Trophoblast cell (in vitro differentiated cells and primary cell): ENCODE results near the gene DND1.

Source experiments
- DNase-seq, 2 donors: peaks; one replicate each; pipeline ENCODE4 v3.0.0-alpha.2; 2016
- H2AFZ ChIP-seq: 2 replicates; pipeline ENCODE4 v1.6.1; 2013; ENCODE audit warnings: low read length, moderate library complexity, mild to moderate bottlenecking; ENCODE audit not compliant: insufficient read depth, poor library complexity
- H2AK5ac ChIP-seq: 2 replicates; pipeline ENCODE4 v1.6.1; 2013; ENCODE audit warnings: mild to moderate bottlenecking, low read length
- H2BK120ac ChIP-seq: 2 replicates; pipeline ENCODE4 v1.6.1; 2013; ENCODE audit warnings: low read length, mild to moderate bottlenecking, moderate library complexity; ENCODE audit not compliant: insufficient read depth, poor library complexity
- H2BK12ac ChIP-seq: 2 replicates; pipeline ENCODE4 v1.6.1; 2013; ENCODE audit warnings: mild to moderate bottlenecking, low read length, moderate library complexity
- H2BK5ac ChIP-seq: 2 replicates; pipeline ENCODE4 v1.6.1; 2013; ENCODE audit warnings: low read length, low read depth, moderate library complexity, mild to moderate bottlenecking; ENCODE audit not compliant: poor library complexity
- H3K14ac ChIP-seq: 2 replicates; pipeline ENCODE4 v1.6.1; 2013; ENCODE audit warnings: mild to moderate bottlenecking, low read length
- H3K18ac ChIP-seq: 2 replicates; pipeline ENCODE4 v1.6.1; 2013; ENCODE audit warnings: mild to moderate bottlenecking, low read length
- H3K23ac ChIP-seq: 2 replicates; pipeline ENCODE4 v1.6.1; 2013; ENCODE audit warnings: low read length
- H3K27ac ChIP-seq: 2 replicates; pipeline ENCODE4 v1.5.1; 2013; ENCODE audit warnings: low read depth, mild to moderate bottlenecking, inconsistent platforms, low read length, moderate library complexity
- H3K27me3 ChIP-seq: 2 replicates; pipeline ENCODE4 v1.6.1; 2013; ENCODE audit warnings: inconsistent platforms, mild to moderate bottlenecking, low read length, moderate library complexity; ENCODE audit not compliant: insufficient read depth
- H3K36me3 ChIP-seq, 2 experiments: 1 replicate in 1 of 2; 2 replicates in 1 of 2; pipeline ENCODE4 v1.6.1; 2013; ENCODE audit warnings: low read length in 2 of 2, mild to moderate bottlenecking in 2 of 2, moderate library complexity in 1 of 2; ENCODE audit not compliant: insufficient read depth in 2 of 2, control insufficient read depth in 1 of 2
- H3K4ac ChIP-seq: 2 replicates; pipeline ENCODE4 v1.6.1; 2013; ENCODE audit warnings: low read depth, mild to moderate bottlenecking, low read length, moderate library complexity
- H3K4me1 ChIP-seq, 2 experiments: 1 replicate in 1 of 2; 2 replicates in 1 of 2; pipeline ENCODE4 v1.6.1; 2013; ENCODE audit warnings: low read length in 2 of 2, mild to moderate bottlenecking in 2 of 2, moderate library complexity in 1 of 2; ENCODE audit not compliant: insufficient read depth in 2 of 2, control insufficient read depth in 1 of 2
- H3K4me2 ChIP-seq: 2 replicates; pipeline ENCODE4 v1.6.1; 2013; ENCODE audit warnings: inconsistent platforms, mild to moderate bottlenecking, low read length, moderate library complexity
- H3K4me3 ChIP-seq: 2 replicates; pipeline ENCODE4 v1.5.1; 2013; ENCODE audit warnings: mild to moderate bottlenecking, low read depth, low read length, inconsistent platforms
- H3K79me1 ChIP-seq: one replicate; pipeline ENCODE4 v1.6.1; 2013; ENCODE audit warnings: low read length
- H3K79me2 ChIP-seq: 2 replicates; pipeline ENCODE4 v1.6.1; 2013; ENCODE audit warnings: low read length, mild to moderate bottlenecking; ENCODE audit not compliant: control insufficient read depth, insufficient read depth, poor library complexity
- H3K9ac ChIP-seq: 2 replicates; pipeline ENCODE4 v1.6.1; 2013; ENCODE audit warnings: mild to moderate bottlenecking, low read length
- H3K9me3 ChIP-seq: 2 replicates; pipeline ENCODE4 v1.6.1; 2013; ENCODE audit warnings: low read depth, mild to moderate bottlenecking, control low read depth, inconsistent platforms, low read length; ENCODE audit not compliant: insufficient read depth
- H4K12ac ChIP-seq: 2 replicates; pipeline ENCODE4 v1.6.1; 2013; ENCODE audit warnings: low read depth, mild to moderate bottlenecking, low read length, moderate library complexity
- H4K8ac ChIP-seq: 2 replicates; pipeline ENCODE4 v1.6.1; 2013; ENCODE audit warnings: low read depth, mild to moderate bottlenecking, low read length, moderate library complexity
- H4K91ac ChIP-seq: one replicate; pipeline ENCODE4 v1.6.1; 2013; ENCODE audit warnings: low read depth, mild to moderate bottlenecking, low read length, moderate library complexity
- WGBS: extraction: QIAGEN DNeasy Blood & Tissue Kit; methylation state at CpG from one replicate; pipeline ENCODE4 v1.1.7; 2013; ENCODE audit warnings: missing lambda C conversion rate; ENCODE audit not compliant: insufficient read length, insufficient coverage; ENCODE audit errors: extremely low coverage; 5-methylcytosine and 5-hydroxymethylcytosine counted together

The DND1 gene

DNA sequence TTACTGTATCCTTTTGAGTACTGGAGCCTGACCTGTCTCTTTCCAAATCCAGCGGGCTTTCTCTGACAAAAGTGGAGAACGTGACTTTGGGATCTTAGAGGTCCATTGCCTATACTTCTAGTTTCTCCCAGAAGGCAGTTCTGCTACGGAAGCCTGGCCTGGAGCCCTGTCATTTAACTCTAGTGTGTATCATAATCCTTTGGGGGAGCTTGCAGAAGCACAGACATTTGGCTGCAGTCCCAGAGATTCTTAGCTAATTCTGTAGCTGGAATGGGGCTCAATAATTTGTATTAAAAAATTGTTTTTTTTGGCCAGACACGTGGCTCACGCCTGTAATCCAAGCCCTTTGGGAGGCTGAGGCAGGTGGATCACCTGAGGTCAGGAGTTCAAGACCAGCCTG is 20.9 kb upstream of the DND1 start:
- H3K14ac ChIP-seq = no peak overlapping the region
- H3K27me3 ChIP-seq = no peaks in the 10 kb centered on the region
- H3K79me2 ChIP-seq = peaks cover 10% of the 10 kb centered on the region
- no peak overlapping the region for H3K4me2 ChIP-seq
- no peak for DNase-seq
- no peak overlapping the region for H4K12ac ChIP-seq
- no peak overlapping the region for H4K8ac ChIP-seq
- H3K9ac ChIP-seq = no peak overlapping the region
- WGBS = no CpG with 5 or more reads among the region's 5 CpGs
- H3K36me3 ChIP-seq = peaks cover 30 to 53% of the 10 kb centered on the region in 2 experiments
- H4K91ac ChIP-seq = no peak overlapping the region
- H3K4me1 ChIP-seq = peaks cover 3 to 4% of the 10 kb centered on the region in 2 experiments
- H2AFZ ChIP-seq = no peak overlapping the region
- H2BK5ac ChIP-seq = no peak overlapping the region
- no peak overlapping the region for H3K18ac ChIP-seq
- no peak overlapping the region for H2AK5ac ChIP-seq
- no peak overlapping the region for H3K23ac ChIP-seq
- no peak overlapping the region for H3K4me3 ChIP-seq
- H2BK12ac ChIP-seq = no peak overlapping the region
- no peaks in the 10 kb centered on the region for H3K9me3 ChIP-seq
- H3K27ac ChIP-seq = no peak overlapping the region
- no peak overlapping the region for H2BK120ac ChIP-seq
- peaks cover 7% of the 10 kb centered on the region for H3K79me1 ChIP-seq
- no peak overlapping the region for H3K4ac ChIP-seq

DNA sequence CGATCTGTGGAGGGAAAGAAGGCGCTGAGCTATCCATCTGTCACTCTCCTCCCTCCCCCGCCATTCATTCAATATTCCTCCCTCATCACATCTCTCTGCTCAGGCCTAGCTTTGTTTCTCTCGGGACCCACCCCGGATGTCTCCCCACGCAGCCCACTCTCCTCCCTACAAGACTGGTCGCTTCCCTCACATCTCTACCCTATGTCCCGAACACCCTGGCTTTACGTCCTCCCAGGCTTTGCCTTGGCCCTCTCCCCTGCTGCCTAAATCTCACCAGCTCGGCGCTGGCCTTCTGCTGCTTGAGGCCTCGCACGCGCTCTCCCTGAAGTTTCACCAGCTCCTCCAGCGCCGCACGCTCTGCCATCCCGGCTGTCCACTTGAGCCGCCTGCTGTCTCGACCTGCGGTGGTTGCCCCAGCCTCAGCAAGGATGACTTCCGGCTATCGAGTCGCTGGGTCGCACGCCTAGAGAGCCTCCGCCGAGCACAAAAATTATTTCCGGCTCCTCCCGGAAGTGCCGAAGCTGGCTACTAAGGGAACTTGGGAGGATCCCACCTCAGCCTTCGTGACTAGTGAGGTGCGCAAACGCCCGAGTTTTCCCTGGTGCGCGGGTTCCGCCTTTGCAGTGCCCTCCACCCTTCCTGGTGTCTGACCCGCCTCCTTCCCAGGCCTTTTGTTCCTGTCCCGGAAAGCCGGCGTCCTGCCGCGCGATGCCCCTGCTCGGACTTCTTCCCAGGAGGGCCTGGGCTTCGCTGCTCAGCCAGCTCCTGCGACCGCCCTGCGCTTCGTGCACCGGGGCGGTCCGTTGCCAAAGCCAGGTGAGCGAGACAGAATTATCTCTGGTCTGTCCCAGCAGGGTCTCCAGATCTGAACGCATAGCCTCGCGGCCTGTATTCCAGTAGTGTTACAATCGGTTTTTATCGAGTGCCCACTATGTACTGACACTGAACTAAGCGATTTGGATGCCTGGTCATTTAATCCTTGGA is 17.9 kb upstream of the DND1 start, which contains the start of the genes HARS1 and HARS2:
HARS1 (minus strand) TSS at position 430 of the 984 bp plus-strand sequence; CDS start at position 364, 66 bp downstream.
HARS2 (plus strand) TSS at position 515 of the 984 bp plus-strand sequence; CDS start at position 709, 194 bp downstream.
- Histone ChIP-seq H3K36me3 (peaks cover 26 to 37% of the 10 kb centered on the region in 2 experiments), H4K12ac (peak within 1 kb of the TSS; percentile 85), H3K79me1 (peaks cover 7% of the 10 kb centered on the region), H3K9me3 (no peaks in the 10 kb centered on the region), H2AK5ac (peak within 1 kb of the TSS; percentile 22), H2BK12ac (no peak within 1 kb of the TSS), H3K4me2 (peak within 1 kb of the TSS; percentile 91), H3K18ac (peak within 1 kb of the TSS; percentile 51), H3K27ac (peak within 1 kb of the TSS; percentile 61), H3K4me1 (peaks cover 3 to 4% of the 10 kb centered on the region in 2 experiments), H3K23ac (no peak within 1 kb of the TSS), H4K91ac (peak within 1 kb of the TSS; percentile 69), H3K14ac (peak within 1 kb of the TSS; percentile 54), H3K27me3 (no peaks in the 10 kb centered on the region), H3K79me2 (peaks cover 10% of the 10 kb centered on the region), H3K4me3 (peak within 1 kb of the TSS; percentile 86), H2BK5ac (peak within 1 kb of the TSS; percentile 84), H4K8ac (peak within 1 kb of the TSS; percentile 95), H2BK120ac (peak within 1 kb of the TSS; percentile 45), H3K4ac (peak within 1 kb of the TSS; percentile 85), H3K9ac (peak within 1 kb of the TSS; percentile 95), H2AFZ (peak within 1 kb of the TSS; percentile 33)
- no CpG with 5 or more reads among the region's 61 CpGs for whole genome bisulfite sequencing
- DNase-seq = peak; percentile 94 to 97

DNA sequence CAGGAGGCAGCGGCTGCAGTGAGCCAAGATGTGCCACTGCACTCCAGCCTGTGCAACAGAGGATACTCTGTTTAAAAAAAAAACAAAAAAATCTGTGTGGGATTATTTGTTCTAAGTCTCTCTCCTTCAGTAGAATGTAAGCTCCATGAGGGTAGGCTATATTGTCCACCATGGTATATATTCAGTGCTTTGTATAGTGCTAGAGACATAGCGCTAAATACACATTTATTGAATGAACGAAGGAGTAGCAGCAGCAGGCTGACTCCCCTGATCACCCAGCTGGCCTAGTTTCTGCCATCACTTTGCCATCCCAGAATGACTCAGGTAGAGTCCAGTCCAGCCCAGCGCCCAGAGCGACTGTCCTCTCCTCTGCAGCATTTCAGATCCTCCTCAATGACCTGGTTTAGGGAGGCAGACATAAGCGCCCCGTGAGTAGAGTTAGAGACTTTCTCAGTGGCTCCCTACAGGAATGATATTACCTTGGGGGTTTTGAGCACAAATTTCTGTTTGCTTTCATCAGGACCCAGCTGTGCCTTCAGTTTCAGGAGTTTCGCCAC is 17.1 kb upstream of the DND1 start:
- H2AK5ac ChIP-seq = no peak overlapping the region
- H3K36me3 ChIP-seq = peaks cover 28 to 33% of the 10 kb centered on the region in 2 experiments
- peak overlapping the region; percentile 18 for H2AFZ ChIP-seq
- H2BK12ac ChIP-seq = no peak overlapping the region
- H2BK5ac ChIP-seq = peak overlapping the region; percentile 4
- no CpG with 5 or more reads among the region's 8 CpGs for WGBS
- H4K12ac ChIP-seq = peak overlapping the region; percentile 85
- no peaks in the 10 kb centered on the region for H3K27me3 ChIP-seq
- H3K4me1 ChIP-seq = peaks cover 3 to 4% of the 10 kb centered on the region in 2 experiments
- peak overlapping the region; percentile 86 for H3K4me3 ChIP-seq
- H3K79me2 ChIP-seq = peaks cover 10% of the 10 kb centered on the region
- H3K23ac ChIP-seq = no peak overlapping the region
- peak overlapping the region; percentile 13 for H3K4ac ChIP-seq
- H3K4me2 ChIP-seq = peak overlapping the region; percentile 91
- peaks cover 7% of the 10 kb centered on the region for H3K79me1 ChIP-seq
- H3K9me3 ChIP-seq = no peaks in the 10 kb centered on the region
- DNase-seq = peak in 1 of 2 donors; percentile 7
- peak overlapping the region; percentile 82 for H3K9ac ChIP-seq
- peak overlapping the region; percentile 15 for H4K91ac ChIP-seq
- peak overlapping the region; percentile 52 for H3K14ac ChIP-seq
- H3K18ac ChIP-seq = peak overlapping the region; percentile 51
- H4K8ac ChIP-seq = peak overlapping the region; percentile 75
- peak overlapping the region; percentile 61 for H3K27ac ChIP-seq
- no peak overlapping the region for H2BK120ac ChIP-seq

DNA sequence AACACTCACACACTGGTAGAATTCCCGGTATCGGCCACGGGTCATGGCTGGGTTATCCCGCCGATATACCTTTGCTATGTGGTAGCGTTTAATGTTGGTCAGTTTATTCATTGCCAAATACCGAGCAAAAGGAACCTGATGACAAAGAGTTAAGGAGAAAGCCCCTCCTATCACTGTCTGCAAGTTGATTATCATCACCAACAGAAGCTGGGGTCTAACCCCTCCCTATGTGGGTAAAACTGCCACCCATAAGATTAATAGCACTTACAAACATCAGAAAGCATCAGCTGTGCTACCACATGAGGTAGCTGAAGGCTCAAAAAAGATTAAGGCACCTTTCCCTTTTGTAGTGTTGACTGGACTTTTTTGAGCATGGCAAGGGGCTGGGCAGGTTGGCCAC is 5.6 kb upstream of the DND1 start:
- no peaks in the 10 kb centered on the region for H3K4me1 ChIP-seq
- H3K27ac ChIP-seq = no peak overlapping the region
- H3K9ac ChIP-seq = no peak overlapping the region
- H3K79me1 ChIP-seq = no peaks in the 10 kb centered on the region
- H3K36me3 ChIP-seq = peaks cover 33 to 67% of the 10 kb centered on the region in 2 experiments
- no peak overlapping the region for H3K18ac ChIP-seq
- H2BK5ac ChIP-seq = no peak overlapping the region
- H2BK120ac ChIP-seq = no peak overlapping the region
- no peak overlapping the region for H3K4ac ChIP-seq
- no peak for DNase-seq
- no peak overlapping the region for H4K91ac ChIP-seq
- no peak overlapping the region for H4K8ac ChIP-seq
- no peak overlapping the region for H3K4me2 ChIP-seq
- H3K4me3 ChIP-seq = no peak overlapping the region
- peaks cover 3% of the 10 kb centered on the region for H3K9me3 ChIP-seq
- H2AFZ ChIP-seq = no peak overlapping the region
- H4K12ac ChIP-seq = no peak overlapping the region
- no peaks in the 10 kb centered on the region for H3K79me2 ChIP-seq
- no peak overlapping the region for H2AK5ac ChIP-seq
- no peak overlapping the region for H2BK12ac ChIP-seq
- WGBS = no CpG with 5 or more reads among the region's 7 CpGs
- no peaks in the 10 kb centered on the region for H3K27me3 ChIP-seq
- no peak overlapping the region for H3K14ac ChIP-seq
- no peak overlapping the region for H3K23ac ChIP-seq
